ENCODE data around the gene CALHM6.

DNA sequence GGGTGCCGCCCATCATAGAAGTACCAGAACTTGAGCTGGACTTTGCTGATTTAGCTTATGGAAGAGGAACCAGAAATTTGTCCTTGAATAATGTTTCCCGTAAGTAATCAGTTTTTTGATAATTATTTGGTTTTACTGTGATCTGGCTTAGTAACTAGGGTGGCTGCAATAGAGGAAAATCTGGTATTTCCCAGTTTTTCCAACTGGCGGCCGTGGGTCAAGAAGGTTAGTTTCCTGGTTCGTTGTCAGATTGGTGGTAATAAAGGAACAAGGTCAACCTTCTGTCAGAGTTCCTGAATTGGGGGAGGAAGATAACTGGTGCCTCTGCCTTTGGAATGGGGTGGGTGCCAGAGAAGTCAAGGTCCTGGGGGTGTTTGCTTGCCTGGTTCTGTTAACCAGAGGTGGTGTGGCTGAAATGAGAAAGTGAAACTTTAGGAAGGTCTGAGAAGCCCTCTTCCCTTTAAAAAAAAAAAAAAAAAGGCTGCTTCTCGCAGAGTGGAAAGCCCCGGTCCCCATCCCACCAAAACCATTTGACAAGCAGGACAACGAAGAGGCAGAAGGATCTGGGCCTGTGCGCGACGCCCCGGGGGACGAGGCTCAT lies at the start of gene CALHM6:
- TF ChIP-seq POLR2A (IDR thresholded peaks at IDR 0.05) = no peak
- TF ChIP-seq, protein P1, sequence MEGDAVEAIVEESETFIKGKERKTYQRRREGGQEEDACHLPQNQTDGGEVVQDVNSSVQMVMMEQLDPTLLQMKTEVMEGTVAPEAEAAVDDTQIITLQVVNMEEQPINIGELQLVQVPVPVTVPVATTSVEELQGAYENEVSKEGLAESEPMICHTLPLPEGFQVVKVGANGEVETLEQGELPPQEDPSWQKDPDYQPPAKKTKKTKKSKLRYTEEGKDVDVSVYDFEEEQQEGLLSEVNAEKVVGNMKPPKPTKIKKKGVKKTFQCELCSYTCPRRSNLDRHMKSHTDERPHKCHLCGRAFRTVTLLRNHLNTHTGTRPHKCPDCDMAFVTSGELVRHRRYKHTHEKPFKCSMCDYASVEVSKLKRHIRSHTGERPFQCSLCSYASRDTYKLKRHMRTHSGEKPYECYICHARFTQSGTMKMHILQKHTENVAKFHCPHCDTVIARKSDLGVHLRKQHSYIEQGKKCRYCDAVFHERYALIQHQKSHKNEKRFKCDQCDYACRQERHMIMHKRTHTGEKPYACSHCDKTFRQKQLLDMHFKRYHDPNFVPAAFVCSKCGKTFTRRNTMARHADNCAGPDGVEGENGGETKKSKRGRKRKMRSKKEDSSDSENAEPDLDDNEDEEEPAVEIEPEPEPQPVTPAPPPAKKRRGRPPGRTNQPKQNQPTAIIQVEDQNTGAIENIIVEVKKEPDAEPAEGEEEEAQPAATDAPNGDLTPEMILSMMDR (IDR thresholded peaks at IDR 0.05) = no peak
- TF ChIP-seq POLR2AphosphoS5 (IDR thresholded peaks at IDR 0.05) = no peak
- TF ChIP-seq EP300 (IDR thresholded peaks at IDR 0.05) = no peak
